Measurements from ENCODE around the gene ADCK1. TPM values are rescaled to one million over a fixed set of nuclear protein-coding genes. Genes with fewer than 3 reads are reported as not detected.

Gene ADCK1
- total and polyA plus RNA-seq, 9 of the 15 experiments (the other 6 are each of a cell fraction or from before 2014, with no cell fraction given), result 2.8 to 8.9 (median 4.3) TPM

DNA sequence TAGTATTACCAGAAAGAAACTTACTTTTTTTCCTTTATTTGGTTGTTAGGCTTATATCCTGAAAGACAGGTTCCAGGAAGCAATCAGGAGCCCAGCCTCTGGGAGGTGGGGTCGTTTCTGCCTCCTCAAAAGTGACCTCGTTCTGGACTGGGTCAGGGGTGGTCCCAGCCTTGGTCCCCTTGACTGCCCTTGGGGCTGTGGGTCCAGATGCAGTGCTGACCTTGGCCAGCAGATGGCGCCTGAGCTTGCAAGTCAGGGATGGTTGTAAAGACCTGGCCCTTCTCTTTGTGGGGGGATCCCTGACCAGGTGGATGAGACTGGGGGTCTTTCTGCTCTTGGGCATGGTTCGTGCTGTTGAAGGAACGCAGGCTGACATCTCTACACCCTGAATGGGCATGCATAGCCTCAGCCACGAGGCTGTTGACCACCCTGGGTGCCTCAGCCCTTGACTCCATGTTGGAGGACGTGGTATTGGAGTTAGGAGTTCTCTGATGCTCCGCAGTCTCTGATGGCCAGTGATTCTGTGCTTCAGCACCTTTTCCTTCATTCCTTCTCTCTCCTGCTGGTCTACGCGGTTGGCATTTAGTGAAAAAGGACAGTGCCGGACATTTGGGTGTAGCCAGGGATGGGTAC lies 62.4 kb downstream of the ADCK1 start (continued):
- TF ChIP-seq ZNF311 (CRISPR knock-in tag; IDR thresholded peaks at IDR 0.05), result no peak
- TF ChIP-seq ZNF408 (CRISPR knock-in tag; IDR thresholded peaks at IDR 0.05; ENCODE audit: low read depth), result no peak
- TF ChIP-seq, protein P1, sequence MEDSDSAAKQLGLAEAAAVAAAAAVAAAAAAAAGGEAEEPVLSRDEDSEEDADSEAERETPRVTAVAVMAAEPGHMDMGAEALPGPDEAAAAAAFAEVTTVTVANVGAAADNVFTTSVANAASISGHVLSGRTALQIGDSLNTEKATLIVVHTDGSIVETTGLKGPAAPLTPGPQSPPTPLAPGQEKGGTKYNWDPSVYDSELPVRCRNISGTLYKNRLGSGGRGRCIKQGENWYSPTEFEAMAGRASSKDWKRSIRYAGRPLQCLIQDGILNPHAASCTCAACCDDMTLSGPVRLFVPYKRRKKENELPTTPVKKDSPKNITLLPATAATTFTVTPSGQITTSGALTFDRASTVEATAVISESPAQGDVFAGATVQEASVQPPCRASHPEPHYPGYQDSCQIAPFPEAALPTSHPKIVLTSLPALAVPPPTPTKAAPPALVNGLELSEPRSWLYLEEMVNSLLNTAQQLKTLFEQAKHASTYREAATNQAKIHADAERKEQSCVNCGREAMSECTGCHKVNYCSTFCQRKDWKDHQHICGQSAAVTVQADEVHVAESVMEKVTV (CRISPR knock-in tag; IDR thresholded peaks at IDR 0.05), result peak; percentile 63; the same call in 1 of the 2 replicates
- TF ChIP-seq NCOA6 (IDR thresholded peaks at IDR 0.05), result no peak
- TF ChIP-seq JUN (IDR thresholded peaks at IDR 0.05; ENCODE audit: borderline replicate concordance, low read depth, low read length), result no peak
- TF ChIP-seq JUN (CRISPR knock-in tag; IDR thresholded peaks at IDR 0.05; ENCODE audit: borderline replicate concordance), result no peak
- TF ChIP-seq, protein P2, sequence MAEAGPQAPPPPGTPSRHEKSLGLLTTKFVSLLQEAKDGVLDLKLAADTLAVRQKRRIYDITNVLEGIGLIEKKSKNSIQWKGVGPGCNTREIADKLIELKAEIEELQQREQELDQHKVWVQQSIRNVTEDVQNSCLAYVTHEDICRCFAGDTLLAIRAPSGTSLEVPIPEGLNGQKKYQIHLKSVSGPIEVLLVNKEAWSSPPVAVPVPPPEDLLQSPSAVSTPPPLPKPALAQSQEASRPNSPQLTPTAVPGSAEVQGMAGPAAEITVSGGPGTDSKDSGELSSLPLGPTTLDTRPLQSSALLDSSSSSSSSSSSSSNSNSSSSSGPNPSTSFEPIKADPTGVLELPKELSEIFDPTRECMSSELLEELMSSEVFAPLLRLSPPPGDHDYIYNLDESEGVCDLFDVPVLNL (CRISPR knock-in tag; IDR thresholded peaks at IDR 0.05; ENCODE audit: low read depth), result no peak
- TF ChIP-seq PPARD (CRISPR knock-in tag; IDR thresholded peaks at IDR 0.05), result no peak
- TF ChIP-seq NCOR1 (IDR thresholded peaks at IDR 0.05), result no peak
- no peak for TF ChIP-seq SMAD1 (IDR thresholded peaks at IDR 0.05; ENCODE audit: low read depth, low read length, partially characterized antibody)
- no peak for TF ChIP-seq ZZZ3 (IDR thresholded peaks at IDR 0.05)
- TF ChIP-seq ATF1 (CRISPR knock-in tag; IDR thresholded peaks at IDR 0.05), result no peak
- no peak for TF ChIP-seq ATF1 (tag; IDR thresholded peaks at IDR 0.05)
- no peak for TF ChIP-seq ZNF57 (CRISPR knock-in tag; IDR thresholded peaks at IDR 0.05)
- no peak for TF ChIP-seq CBFA2T3 (IDR thresholded peaks at IDR 0.05)
- peak; percentile 77 for TF ChIP-seq ESRRA (IDR thresholded peaks at IDR 0.05; ENCODE audit: borderline replicate concordance, low read depth)
- no peak for TF ChIP-seq SAFB2 (IDR thresholded peaks at IDR 0.05; ENCODE audit: borderline replicate concordance, low read depth, low read length, severe bottlenecking)
- no peak for TF ChIP-seq KAT7 (CRISPR knock-in tag; IDR thresholded peaks at IDR 0.05; ENCODE audit: borderline replicate concordance)
- TF ChIP-seq FOXA3 (CRISPR knock-in tag; conservative IDR thresholded peaks at IDR 0.05 in 1 of 2, IDR thresholded peaks at IDR 0.05 in 1 of 2), result peak in 1 of 2 experiments; percentile 26; a peak in 1 of 4 replicates
- TF ChIP-seq RAD21 (CRISPR knock-in tag; conservative IDR thresholded peaks at IDR 0.05 in 1 of 2, IDR thresholded peaks at IDR 0.05 in 1 of 2), result peak; percentile 86 to 91
- TF ChIP-seq, protein P3, sequence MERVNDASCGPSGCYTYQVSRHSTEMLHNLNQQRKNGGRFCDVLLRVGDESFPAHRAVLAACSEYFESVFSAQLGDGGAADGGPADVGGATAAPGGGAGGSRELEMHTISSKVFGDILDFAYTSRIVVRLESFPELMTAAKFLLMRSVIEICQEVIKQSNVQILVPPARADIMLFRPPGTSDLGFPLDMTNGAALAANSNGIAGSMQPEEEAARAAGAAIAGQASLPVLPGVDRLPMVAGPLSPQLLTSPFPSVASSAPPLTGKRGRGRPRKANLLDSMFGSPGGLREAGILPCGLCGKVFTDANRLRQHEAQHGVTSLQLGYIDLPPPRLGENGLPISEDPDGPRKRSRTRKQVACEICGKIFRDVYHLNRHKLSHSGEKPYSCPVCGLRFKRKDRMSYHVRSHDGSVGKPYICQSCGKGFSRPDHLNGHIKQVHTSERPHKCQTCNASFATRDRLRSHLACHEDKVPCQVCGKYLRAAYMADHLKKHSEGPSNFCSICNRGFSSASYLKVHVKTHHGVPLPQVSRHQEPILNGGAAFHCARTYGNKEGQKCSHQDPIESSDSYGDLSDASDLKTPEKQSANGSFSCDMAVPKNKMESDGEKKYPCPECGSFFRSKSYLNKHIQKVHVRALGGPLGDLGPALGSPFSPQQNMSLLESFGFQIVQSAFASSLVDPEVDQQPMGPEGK (CRISPR knock-in tag; IDR thresholded peaks at IDR 0.05; ENCODE audit: borderline replicate concordance), result no peak
- TF ChIP-seq NFIC (IDR thresholded peaks at IDR 0.05), result no peak

Measured in K562 (cell line).